NCI-H2081 (cell line): ENCODE data around the gene NDUFC2.
"Not testable (repeated sequence)": the region's sequence is repeated elsewhere in the genome, so short reads cannot be mapped to it uniquely, and the experiment has no call there.

ENCODE experiments used
- DNase-seq, 2 experiments: peaks; one replicate each; lab custom pipeline; 2025; lab: John Stamatoyannopoulos, UW

The NDUFC2 gene

GRCh38 chr11:78030429-78031325, 49.0 kb downstream of the NDUFC2 start:
- peak; percentile 99 for DNase-seq

GRCh38 chr11:78028423-78028822, 51.2 kb downstream of the NDUFC2 start:
- not testable (repeated sequence) for DNase-seq

GRCh38 chr11:78027759-78028158, 51.9 kb downstream of the NDUFC2 start:
- no peak for DNase-seq

GRCh38 chr11:78025378-78025777, 54.3 kb downstream of the NDUFC2 start:
- no peak for DNase-seq

- DNase-seq: peak in 1 of 2 experiments; percentile 50
Observed at GRCh38 chr11:78023426-78023825, 56.2 kb downstream of the NDUFC2 start.

GRCh38 chr11:78022397-78023396, 57.0 kb downstream of the NDUFC2 start, which contains the start of gene KCTD14:
Gene KCTD14, minus strand, starts transcription at chr11:78023276. Its CDS starts 27 bp downstream, at chr11:78023249.
- DNase-seq: peak; percentile 80 to 93

- no peak for DNase-seq
Observed at GRCh38 chr11:78021611-78022010, 58.1 kb downstream of the NDUFC2 start.

GRCh38 chr11:78020246-78020645, 59.4 kb downstream of the NDUFC2 start:
- DNase-seq: no peak

GRCh38 chr11:78019808-78020207, 59.9 kb downstream of the NDUFC2 start:
- DNase-seq: no peak
